GM10248 (cell line): ENCODE measurements around the gene SPIRE1.

Source experiments
- CTCF ChIA-PET: fragments of 300-600 bp; sonication (Branson Sonifier 250); formaldehyde crosslinking; extraction: SDS; loops from one replicate; lab custom pipeline; 2021; ENCODE audit warnings: antibody characterized with exemption; lab: Yijun Ruan, JAX
- POLR2A ChIA-PET: fragments of 350-650 bp; sonication (Branson Sonifier 250); formaldehyde crosslinking; extraction: SDS; loops from one replicate; lab custom pipeline; 2020; ENCODE audit warnings: antibody characterized with exemption; lab: Yijun Ruan, JAX
- DNase-seq: peaks from one replicate; pipeline ENCODE4 v3.0.0; 2012; ENCODE audit errors: extremely low spot score
- TF ChIP-seq, protein P1 (sequence below): IDR thresholded peaks from 2 replicates; pipeline ENCODE4 v1.5.1; 2012; ENCODE audit warnings: mild to moderate bottlenecking, low read depth; ENCODE audit errors: extremely low read depth, missing control alignments, control extremely low read depth

Gene SPIRE1

DNA sequence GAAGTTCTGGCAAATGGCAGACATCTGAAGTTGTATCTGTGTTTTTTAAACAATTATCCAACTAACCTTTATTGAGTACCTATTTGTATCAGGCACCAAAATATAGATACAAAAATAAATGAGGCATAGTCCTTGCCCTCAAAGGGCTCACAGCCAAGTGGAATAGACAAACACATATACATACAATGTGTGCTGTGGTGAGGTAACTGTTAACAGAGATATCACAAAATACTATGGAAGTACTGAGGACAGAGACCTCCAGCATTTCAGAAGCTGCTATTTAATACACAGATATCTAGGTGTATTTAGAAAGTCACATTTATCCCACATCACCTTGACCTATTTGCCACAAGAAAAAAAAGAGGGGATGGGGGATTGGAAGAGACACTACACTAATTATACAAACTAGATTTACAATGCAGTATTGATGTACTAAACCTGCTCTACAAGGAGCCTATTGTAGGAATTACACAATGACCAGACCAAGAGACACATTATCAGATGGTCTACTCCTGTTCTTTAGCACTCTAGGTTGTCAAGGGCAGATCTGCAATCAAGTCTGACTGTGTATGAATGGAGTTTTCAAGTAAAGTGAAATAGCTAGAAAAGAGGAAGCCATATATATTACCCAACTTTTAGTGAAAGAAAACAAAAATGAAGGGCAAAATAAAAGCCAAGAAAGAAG lies 62.2 kb downstream of the SPIRE1 start:
- DNase-seq, result no peak
- ChIA-PET CTCF (no interaction called here), POLR2A (no interaction called here)
- TF ChIP-seq, protein P1, sequence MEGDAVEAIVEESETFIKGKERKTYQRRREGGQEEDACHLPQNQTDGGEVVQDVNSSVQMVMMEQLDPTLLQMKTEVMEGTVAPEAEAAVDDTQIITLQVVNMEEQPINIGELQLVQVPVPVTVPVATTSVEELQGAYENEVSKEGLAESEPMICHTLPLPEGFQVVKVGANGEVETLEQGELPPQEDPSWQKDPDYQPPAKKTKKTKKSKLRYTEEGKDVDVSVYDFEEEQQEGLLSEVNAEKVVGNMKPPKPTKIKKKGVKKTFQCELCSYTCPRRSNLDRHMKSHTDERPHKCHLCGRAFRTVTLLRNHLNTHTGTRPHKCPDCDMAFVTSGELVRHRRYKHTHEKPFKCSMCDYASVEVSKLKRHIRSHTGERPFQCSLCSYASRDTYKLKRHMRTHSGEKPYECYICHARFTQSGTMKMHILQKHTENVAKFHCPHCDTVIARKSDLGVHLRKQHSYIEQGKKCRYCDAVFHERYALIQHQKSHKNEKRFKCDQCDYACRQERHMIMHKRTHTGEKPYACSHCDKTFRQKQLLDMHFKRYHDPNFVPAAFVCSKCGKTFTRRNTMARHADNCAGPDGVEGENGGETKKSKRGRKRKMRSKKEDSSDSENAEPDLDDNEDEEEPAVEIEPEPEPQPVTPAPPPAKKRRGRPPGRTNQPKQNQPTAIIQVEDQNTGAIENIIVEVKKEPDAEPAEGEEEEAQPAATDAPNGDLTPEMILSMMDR, result no peak

DNA sequence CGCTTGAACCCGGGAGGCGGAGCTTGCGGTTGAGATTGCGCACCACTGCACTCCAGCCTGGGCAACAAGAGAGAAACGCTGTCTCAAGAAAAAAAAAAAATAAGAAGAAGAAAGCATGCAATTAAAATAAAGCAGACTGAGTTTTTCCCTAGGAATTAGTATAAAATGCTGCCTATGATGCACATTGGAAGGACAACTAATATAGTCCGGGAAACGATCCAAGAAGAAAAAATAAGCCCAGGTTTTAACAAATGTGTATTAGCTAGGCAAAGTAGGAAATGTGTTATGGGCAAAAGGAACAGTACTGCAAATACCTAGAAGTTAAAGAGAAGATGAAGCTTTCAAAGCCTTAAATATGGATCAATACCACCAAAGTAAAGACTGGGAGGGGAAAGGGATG lies 64.0 kb downstream of the SPIRE1 start:
- DNase-seq, result no peak
- POLR2A ChIA-PET, result no interaction called here
- CTCF ChIA-PET, result interaction anchor here (1.1 kb wide), 1 partner anchor 88 kb away, joined by 3 read pairs; no protein-coding TSS in a partner anchor
- TF ChIP-seq, protein P1, result no peak

DNA sequence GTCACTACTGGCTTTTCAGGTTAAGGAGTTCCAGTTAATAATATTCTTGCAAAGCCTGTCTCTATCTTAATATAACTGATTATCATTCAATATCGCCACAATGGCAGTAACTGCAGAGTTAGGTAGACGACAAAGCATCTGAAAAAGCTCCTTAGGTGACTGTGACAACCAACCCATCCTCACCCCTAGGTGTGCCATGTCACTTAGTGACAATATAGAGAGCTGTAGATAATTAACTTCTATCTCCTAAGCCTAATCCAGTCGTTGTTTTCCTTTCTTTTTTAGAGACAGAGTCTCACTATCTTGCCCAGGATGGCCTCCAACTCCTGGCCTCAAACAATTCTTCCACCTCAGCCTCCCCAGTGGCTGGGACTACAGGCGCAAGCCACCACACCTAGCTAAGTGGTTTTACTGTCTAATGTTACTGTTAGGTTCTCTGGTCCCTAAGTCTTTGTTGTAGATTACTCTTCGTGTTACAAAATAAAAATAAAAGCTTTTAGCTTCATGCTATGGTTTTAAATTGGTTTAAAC lies 65.2 kb downstream of the SPIRE1 start:
- CTCF ChIA-PET, result interaction anchor here (1.1 kb wide), 1 partner anchor 86 kb away, joined by 3 read pairs; no protein-coding TSS in a partner anchor
- POLR2A ChIA-PET, result no interaction called here
- TF ChIP-seq, protein P1, result no peak
- DNase-seq, result no peak

DNA sequence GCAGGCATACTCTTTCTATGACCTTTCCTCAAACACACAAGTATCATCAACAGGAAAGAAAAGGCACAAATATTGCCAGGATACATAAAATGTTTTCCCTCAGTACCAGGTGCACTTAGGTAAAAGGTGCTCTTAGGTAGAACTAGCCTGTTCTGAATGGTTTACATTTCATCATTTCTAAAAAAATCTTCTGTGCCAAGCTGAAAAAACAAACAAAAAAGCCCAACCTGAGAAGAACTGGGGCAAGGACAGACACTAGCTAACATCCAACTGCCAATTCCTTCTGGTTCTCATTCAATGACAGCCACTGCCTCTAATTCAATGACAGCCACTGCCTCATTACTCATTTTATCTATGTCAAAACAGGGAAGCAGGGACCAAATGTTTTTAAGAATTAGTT lies 68.5 kb downstream of the SPIRE1 start:
- TF ChIP-seq, protein P1, result no peak
- no peak for DNase-seq
- POLR2A ChIA-PET, result no interaction called here
- CTCF ChIA-PET, result no interaction called here

DNA sequence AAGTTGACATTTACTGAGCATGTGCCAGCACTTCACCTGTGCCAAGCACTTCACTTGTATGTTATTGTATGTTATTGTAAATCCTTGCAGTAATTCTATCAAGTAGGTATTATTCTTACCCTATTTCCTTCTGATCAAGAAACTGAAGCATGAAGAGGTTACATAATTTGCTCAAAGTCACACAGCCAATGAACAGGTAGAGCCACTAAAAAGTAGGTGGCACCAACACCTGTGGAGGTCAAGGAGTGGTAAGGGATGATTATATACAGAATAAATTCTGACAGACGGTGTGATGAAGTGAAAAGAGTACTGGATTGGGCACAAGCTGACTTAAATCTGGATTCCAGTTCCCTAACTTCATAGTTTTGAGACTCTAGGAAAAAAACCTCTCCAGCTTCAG lies 71.0 kb downstream of the SPIRE1 start:
- TF ChIP-seq, protein P1, result no peak
- ChIA-PET CTCF (interaction anchor here (2.4 to 2.7 kb wide), 2 partner anchors 11 to 12 kb away, joined by 6 to 9 read pairs; no protein-coding TSS in a partner anchor), POLR2A (no interaction called here)
- no peak for DNase-seq

DNA sequence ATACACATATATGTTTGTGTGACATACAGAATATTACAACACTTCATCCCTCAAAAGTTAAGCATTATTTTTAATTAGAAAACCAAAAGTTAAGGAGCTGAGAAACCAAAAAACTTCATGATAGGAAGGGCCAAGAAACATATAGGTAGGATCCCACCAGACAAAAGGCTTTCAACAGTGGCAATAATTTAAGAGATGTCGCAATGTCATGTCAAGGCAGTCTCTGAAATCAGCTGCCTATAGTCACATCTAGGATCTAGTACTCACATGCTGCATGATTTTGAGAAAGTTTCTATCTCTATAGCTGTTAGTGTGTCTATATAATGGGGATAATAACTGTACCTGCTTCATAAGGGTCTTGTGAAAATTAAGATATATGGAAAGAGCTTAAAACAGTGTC lies 72.7 kb downstream of the SPIRE1 start:
- ChIA-PET CTCF (interaction anchor here (1.6 to 2.7 kb wide), 3 partner anchors 12 to 18 kb away, joined by 4 to 9 read pairs (median 6); no protein-coding TSS in a partner anchor), POLR2A (no interaction called here)

More for the DNA sequence above, 72.7 kb downstream of the SPIRE1 start:
- DNase-seq, result no peak
- TF ChIP-seq, protein P1, result no peak
